K562 (cell line): Measurements from ENCODE around the gene FLCN. TPM values are rescaled to one million over a fixed set of nuclear protein-coding genes. Genes with fewer than 3 reads are reported as not detected.

Experiments
- ATAC-seq: fragments of 200-7000 bp; cut with Tn5 transposase; 3 replicates; pipeline ENCODE4 v1.9.1; 2020; ENCODE audit warnings: moderate library complexity
- BruUV-seq: library from RNA; stranded (reverse); fragments of 400-500 nt; replicated peaks from 2 replicates; lab custom pipeline; 2021; lab: Mats Ljungman, UMichigan
- CTCF ChIA-PET: fragments of 300-600 bp; formaldehyde crosslinking; extraction: SDS; loops from one replicate; lab custom pipeline; 2021; ENCODE audit warnings: low intra/inter-chr PET ratio; lab: Yijun Ruan, JAX
- POLR2A ChIA-PET: fragments of 300-600, 350-650 bp; sonication (Branson Sonifier 250); formaldehyde crosslinking; extraction: SDS; loops from one replicate; lab custom pipeline; 2021; ENCODE audit warnings: antibody characterized with exemption, inconsistent platforms; lab: Yijun Ruan, JAX
- DNase-seq, 4 experiments: peaks; one replicate each; pipeline versions ENCODE4 v3.0.0 to v3.0.0-alpha.2; 2011 to 2018; ENCODE audit warnings: low spot score in 3 of 4, mixed read lengths in 3 of 4; ENCODE audit errors: extremely low read depth in 1 of 4
- FAIRE-seq: peaks from 2 replicates; lab custom pipeline; 2011; peaks lifted over from hg19 to GRCh38; lab: Jason Lieb, UNC
- H2AFZ ChIP-seq: 2 replicates; pipeline ENCODE4 v1.6.0; 2011; ENCODE audit warnings: low read depth, low read length, control low read depth, inconsistent platforms
- H3K27ac ChIP-seq: fragments of 200-600 bp; 3 replicates; pipeline ENCODE4 v1.8.0; 2011; ENCODE audit warnings: low read depth, mild to moderate bottlenecking, control low read depth, inconsistent platforms, low read length, moderate library complexity, mixed read lengths; ENCODE audit errors: extremely low read depth
- H3K27me3 ChIP-seq, 2 experiments: fragments of 300-600 bp in 1 of 2; 2 replicates in 1 of 2; 3 replicates in 1 of 2; pipeline versions ENCODE4 v1.6.0 to v1.8.0; 2011; ENCODE audit warnings: inconsistent platforms in 2 of 2, low read length in 2 of 2, mild to moderate bottlenecking in 1 of 2, mixed read lengths in 1 of 2, moderate library complexity in 1 of 2; ENCODE audit not compliant: control insufficient read depth in 2 of 2, insufficient read depth in 2 of 2
- H3K36me3 ChIP-seq: fragments of 300-600 bp; 3 replicates; pipeline ENCODE4 v1.8.0; 2011; ENCODE audit warnings: mild to moderate bottlenecking, low read length, inconsistent platforms; ENCODE audit not compliant: control insufficient read depth, insufficient read depth
- H3K4me1 ChIP-seq, 2 experiments: fragments of 200-600 bp in 1 of 2; replicated peaks in 1 of 2; 2 replicates in 1 of 2; 3 replicates in 1 of 2; pipeline versions ENCODE4 v1.5.1 to v1.8.0; 2011; ENCODE audit warnings: inconsistent platforms in 2 of 2, low read length in 2 of 2, mild to moderate bottlenecking in 1 of 2, mixed read lengths in 1 of 2, moderate library complexity in 1 of 2; ENCODE audit not compliant: control insufficient read depth in 2 of 2, insufficient read depth in 2 of 2
- H3K4me2 ChIP-seq: 2 replicates; pipeline ENCODE4 v1.6.1; 2011; ENCODE audit warnings: low read length, control low read depth, inconsistent platforms, mixed read lengths; ENCODE audit not compliant: insufficient read depth
- H3K4me3 ChIP-seq: fragments of 200-600 bp; sonication (generic), shearing (Covaris generic); 2 replicates; pipeline ENCODE4 v1.5.1; 2016; ENCODE audit warnings: control low read depth, inconsistent platforms
- H3K79me2 ChIP-seq: fragments of 200-600 bp; 3 replicates; pipeline ENCODE4 v1.8.0; 2011; ENCODE audit warnings: low read length, inconsistent platforms; ENCODE audit not compliant: control insufficient read depth, insufficient read depth
- H3K9ac ChIP-seq, 2 experiments: 2 replicates each; pipeline versions ENCODE4 v1.6.0 to v1.6.1; 2011; ENCODE audit warnings: low read depth in 2 of 2, low read length in 2 of 2, control low read depth in 1 of 2, inconsistent platforms in 1 of 2, mild to moderate bottlenecking in 1 of 2, mixed read lengths in 1 of 2; ENCODE audit not compliant: insufficient read depth in 1 of 2
- H3K9me1 ChIP-seq: one replicate; pipeline ENCODE4 v1.6.0; 2011; ENCODE audit warnings: inconsistent platforms, mild to moderate bottlenecking, low read length, moderate library complexity; ENCODE audit not compliant: control insufficient read depth, insufficient read depth
- H3K9me3 ChIP-seq: replicated peaks from 2 replicates; pipeline ENCODE4 v1.5.1; 2011; ENCODE audit warnings: low read depth, low read length, inconsistent platforms; ENCODE audit not compliant: control insufficient read depth, insufficient read depth
- H4K20me1 ChIP-seq: replicated peaks from 2 replicates; pipeline ENCODE4 v1.6.1; 2011; ENCODE audit warnings: low read length, inconsistent platforms, mixed read lengths; ENCODE audit not compliant: control insufficient read depth, insufficient read depth
- BCL6 ChIP-seq: fragments of 250-450 bp; sonication (Bioruptor Pico); IDR thresholded peaks from 2 replicates; pipeline ENCODE4 v1.4.0; 2020
- CUX1 ChIP-seq: fragments of 200-800 bp; sonication (Bioruptor generic); IDR thresholded peaks from 2 replicates; pipeline ENCODE4 v1.6.1; 2016; ENCODE audit warnings: missing genetic modification characterization, missing compliant biosample characterization
- HBP1 ChIP-seq: fragments of 450-650 bp; formaldehyde crosslinking; IDR thresholded peaks from 2 replicates; pipeline ENCODE4 v1.4.0; 2022; ENCODE audit warnings: missing genetic modification characterization
- MNT ChIP-seq, 2 experiments: fragments of 450-650 bp; conservative IDR thresholded peaks; 2 replicates each; pipeline ENCODE4 v1.6.1; 2017; ENCODE audit warnings: mild to moderate bottlenecking in 2 of 2, moderate library complexity in 2 of 2
- NFXL1 ChIP-seq: fragments of 450-650 bp; formaldehyde crosslinking; IDR thresholded peaks from 2 replicates; pipeline ENCODE4 v1.4.0; 2021; ENCODE audit warnings: mild to moderate bottlenecking
- ZNF121 ChIP-seq: sonication (generic); formaldehyde crosslinking; conservative IDR thresholded peaks from 2 replicates; pipeline ENCODE4 v1.8.0; 2022; ENCODE audit warnings: missing genetic modification reagents
- ZNF324 ChIP-seq: fragments of 250-450 bp; sonication (Bioruptor Pico); IDR thresholded peaks from 2 replicates; pipeline ENCODE4 v1.4.0; 2020; ENCODE audit warnings: mild to moderate bottlenecking
- WGBS: fragments of 100-300 bp; shearing (Covaris generic); methylation state at CpG from one replicate; pipeline ENCODE4 v1.1.6; 2016; ENCODE audit warnings: low coverage, mixed read lengths; ENCODE audit not compliant: insufficient coverage; ENCODE audit errors: missing lambda C conversion rate; 5-methylcytosine and 5-hydroxymethylcytosine counted together
- in situ Hi-C: fragments of 300-500 bp; cut with MboI; formaldehyde crosslinking; loops from 4 replicates; pipeline ENCODE4 v1.15.0; 2018; ENCODE audit warnings: inconsistent platforms, mixed read lengths
- intact Hi-C: fragments of 100-400 bp; cut with micrococcal nuclease; formaldehyde crosslinking; loops from 2 replicates; pipeline ENCODE4 v1.14.2; 2022
- polyA plus RNA-seq, 8 experiments: library from polyadenylated mRNA; depleted of rRNA in 4 of 8; stranded (reverse) in 5 of 8; unstranded in 3 of 8; fragments of >200 nt; fragmentation: Nextera tagmentation in 2 of 8; fragmentation: Illumina TruSeq in 1 of 8; extraction: Ambion mirVana in 2 of 8; extraction: Trizol in 1 of 8; gene quantifications; 2 replicates each; pipeline versions ENCODE4 v1.2.1 to v1.2.3, GENCODE V29; 2011 to 2014; ENCODE audit warnings: inconsistent platforms in 1 of 8, missing spikeins in 1 of 8
- total RNA-seq, 7 experiments: library from RNA; depleted of rRNA in 6 of 7; stranded (reverse); fragments of >200 nt in 6 of 7; fragmentation: Illumina TruSeq in 2 of 7; extraction: Trizol in 2 of 7; gene quantifications; 2 replicates each; pipeline versions ENCODE4 v1.2.1 to v1.2.3, GENCODE V29; 2011 to 2021; ENCODE audit warnings: low replicate concordance in 1 of 7
- TF ChIP-seq, protein P1 (sequence below): IDR thresholded peaks from 3 replicates; pipeline ENCODE4 v1.6.1; 2011; ENCODE audit warnings: borderline replicate concordance, mild to moderate bottlenecking, moderate library complexity; ENCODE audit not compliant: insufficient read length; ENCODE audit errors: extremely low read depth

Gene FLCN
- total and polyA plus RNA-seq, 9 of the 15 experiments (the other 6 are each of a cell fraction or from before 2014, with no cell fraction given), result 1.6 to 33.5 (median 10.9) TPM

DNA sequence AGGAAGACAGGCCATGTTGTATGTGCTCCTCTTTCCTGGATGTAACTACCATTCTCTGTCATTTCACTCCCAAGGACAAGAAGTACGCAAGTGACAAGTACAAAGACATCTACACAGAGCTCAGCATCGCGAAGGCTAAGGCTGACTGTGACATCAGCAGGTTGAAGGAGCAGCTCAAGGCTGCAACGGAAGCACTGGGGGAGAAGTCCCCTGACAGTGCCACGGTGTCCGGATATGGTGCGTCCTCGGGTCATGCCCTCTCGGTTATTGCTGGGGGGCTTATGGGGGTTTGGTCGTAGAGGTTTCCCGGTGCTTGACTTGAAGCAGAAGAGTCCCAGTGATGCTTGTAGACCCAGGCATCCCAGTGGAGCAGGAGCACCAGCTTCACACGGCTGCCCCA lies 59.8 kb downstream of the FLCN start:
- H4K20me1 ChIP-seq, result no peaks in the 10 kb centered on the region
- in situ Hi-C loops, result no loop called here
- H3K4me2 ChIP-seq, result no peak overlapping the region
- no peak for DNase-seq
- no peaks in the 10 kb centered on the region for H3K9me3 ChIP-seq
- H3K79me2 ChIP-seq, result no peaks in the 10 kb centered on the region
- no peak for TF ChIP-seq CUX1 (CRISPR knock-in tag)
- TF ChIP-seq ZNF121, result no peak
- no peak for TF ChIP-seq BCL6 (CRISPR knock-in tag)
- TF ChIP-seq ZNF324, result no peak
- TF ChIP-seq NFXL1 (CRISPR knock-in tag), result no peak
- TF ChIP-seq, protein P1, sequence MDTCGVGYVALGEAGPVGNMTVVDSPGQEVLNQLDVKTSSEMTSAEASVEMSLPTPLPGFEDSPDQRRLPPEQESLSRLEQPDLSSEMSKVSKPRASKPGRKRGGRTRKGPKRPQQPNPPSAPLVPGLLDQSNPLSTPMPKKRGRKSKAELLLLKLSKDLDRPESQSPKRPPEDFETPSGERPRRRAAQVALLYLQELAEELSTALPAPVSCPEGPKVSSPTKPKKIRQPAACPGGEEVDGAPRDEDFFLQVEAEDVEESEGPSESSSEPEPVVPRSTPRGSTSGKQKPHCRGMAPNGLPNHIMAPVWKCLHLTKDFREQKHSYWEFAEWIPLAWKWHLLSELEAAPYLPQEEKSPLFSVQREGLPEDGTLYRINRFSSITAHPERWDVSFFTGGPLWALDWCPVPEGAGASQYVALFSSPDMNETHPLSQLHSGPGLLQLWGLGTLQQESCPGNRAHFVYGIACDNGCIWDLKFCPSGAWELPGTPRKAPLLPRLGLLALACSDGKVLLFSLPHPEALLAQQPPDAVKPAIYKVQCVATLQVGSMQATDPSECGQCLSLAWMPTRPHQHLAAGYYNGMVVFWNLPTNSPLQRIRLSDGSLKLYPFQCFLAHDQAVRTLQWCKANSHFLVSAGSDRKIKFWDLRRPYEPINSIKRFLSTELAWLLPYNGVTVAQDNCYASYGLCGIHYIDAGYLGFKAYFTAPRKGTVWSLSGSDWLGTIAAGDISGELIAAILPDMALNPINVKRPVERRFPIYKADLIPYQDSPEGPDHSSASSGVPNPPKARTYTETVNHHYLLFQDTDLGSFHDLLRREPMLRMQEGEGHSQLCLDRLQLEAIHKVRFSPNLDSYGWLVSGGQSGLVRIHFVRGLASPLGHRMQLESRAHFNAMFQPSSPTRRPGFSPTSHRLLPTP, result no peak
- no peak for TF ChIP-seq HBP1 (CRISPR knock-in tag)
- no peak for TF ChIP-seq MNT (conservative IDR thresholded peaks at IDR 0.05)
- H3K4me1 ChIP-seq, result peaks cover 4 to 12% of the 10 kb centered on the region in 2 experiments; a peak in 4 of 5 replicates
- ChIA-PET POLR2A (no interaction called here), CTCF (no interaction called here)
- H3K9ac ChIP-seq, result no peak overlapping the region
- no peak overlapping the region for H2AFZ ChIP-seq
- 91% methylated on average over 10 of the region's 12 CpGs for WGBS
- H3K27me3 ChIP-seq, result no peaks in the 10 kb centered on the region
- FAIRE-seq, result no peak
- H3K9me1 ChIP-seq, result no peaks in the 10 kb centered on the region
- BruUV-seq, result no TSS peak
- H3K27ac ChIP-seq, result no peak overlapping the region
- ATAC-seq, result no peak
- H3K36me3 ChIP-seq, result peaks cover 69% of the 10 kb centered on the region; the same call in 2 of the 3 replicates
- intact Hi-C loops, result no loop called here
- H3K4me3 ChIP-seq, result no peak overlapping the region
